ENCODE data around the gene CFDP1. TPM values are rescaled to one million over a fixed set of nuclear protein-coding genes. Genes with fewer than 3 reads are reported as not detected.

Gene CFDP1
- total RNA-seq, 1 donor = 41.3 TPM

DNA sequence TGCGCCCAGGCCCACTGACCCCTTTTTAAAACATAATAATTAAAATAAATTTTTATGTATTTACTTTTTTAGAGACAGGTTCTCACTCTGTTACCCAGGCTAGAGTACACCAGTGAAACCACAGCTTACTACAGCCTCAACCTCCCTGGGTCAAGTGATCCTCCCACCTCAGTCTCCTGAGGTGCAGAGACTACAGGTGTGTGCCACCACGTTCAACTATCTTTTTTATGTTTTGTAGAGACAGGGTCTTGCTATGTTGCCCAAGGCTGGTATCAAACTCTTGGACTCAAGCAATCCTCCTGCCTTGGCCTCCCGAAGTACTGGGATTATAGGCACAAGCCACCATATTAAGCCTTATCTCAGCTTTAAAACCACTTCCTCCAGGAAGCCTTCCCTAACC, 125.8 kb downstream of the CFDP1 start:
- Histone ChIP-seq H3K4me2 (ENCODE audit: insufficient read depth, low read length) (no peak overlapping the region), H3K27ac (ENCODE audit: low read depth, low read length) (no peak overlapping the region), H3K79me2 (ENCODE audit: insufficient read depth, low read length) (peaks cover 2% of the 10 kb centered on the region), H3K27me3 (ENCODE audit: insufficient read depth, low read length) (no peaks in the 10 kb centered on the region), H3K4me3 (ENCODE audit: insufficient read depth, low read length) (no peak overlapping the region), H3K4me1 (ENCODE audit: insufficient read depth, low read length) (peaks cover 38% of the 10 kb centered on the region), H4K20me1 (ENCODE audit: insufficient read depth, low read length) (no peaks in the 10 kb centered on the region), H2AFZ (ENCODE audit: low read length) (no peak overlapping the region), H3K9me3 (ENCODE audit: low read depth, low read length) (no peaks in the 10 kb centered on the region), H3K36me3 (ENCODE audit: insufficient read depth, low read length) (peaks cover 5% of the 10 kb centered on the region)
- no peak for DNase-seq (ENCODE audit: insufficient read length, low spot score, missing footprints)
- TF ChIP-seq, protein P1, sequence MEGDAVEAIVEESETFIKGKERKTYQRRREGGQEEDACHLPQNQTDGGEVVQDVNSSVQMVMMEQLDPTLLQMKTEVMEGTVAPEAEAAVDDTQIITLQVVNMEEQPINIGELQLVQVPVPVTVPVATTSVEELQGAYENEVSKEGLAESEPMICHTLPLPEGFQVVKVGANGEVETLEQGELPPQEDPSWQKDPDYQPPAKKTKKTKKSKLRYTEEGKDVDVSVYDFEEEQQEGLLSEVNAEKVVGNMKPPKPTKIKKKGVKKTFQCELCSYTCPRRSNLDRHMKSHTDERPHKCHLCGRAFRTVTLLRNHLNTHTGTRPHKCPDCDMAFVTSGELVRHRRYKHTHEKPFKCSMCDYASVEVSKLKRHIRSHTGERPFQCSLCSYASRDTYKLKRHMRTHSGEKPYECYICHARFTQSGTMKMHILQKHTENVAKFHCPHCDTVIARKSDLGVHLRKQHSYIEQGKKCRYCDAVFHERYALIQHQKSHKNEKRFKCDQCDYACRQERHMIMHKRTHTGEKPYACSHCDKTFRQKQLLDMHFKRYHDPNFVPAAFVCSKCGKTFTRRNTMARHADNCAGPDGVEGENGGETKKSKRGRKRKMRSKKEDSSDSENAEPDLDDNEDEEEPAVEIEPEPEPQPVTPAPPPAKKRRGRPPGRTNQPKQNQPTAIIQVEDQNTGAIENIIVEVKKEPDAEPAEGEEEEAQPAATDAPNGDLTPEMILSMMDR (IDR thresholded peaks at IDR 0.05; ENCODE audit: extremely low read depth, low read depth, low read length) = no peak

DNA sequence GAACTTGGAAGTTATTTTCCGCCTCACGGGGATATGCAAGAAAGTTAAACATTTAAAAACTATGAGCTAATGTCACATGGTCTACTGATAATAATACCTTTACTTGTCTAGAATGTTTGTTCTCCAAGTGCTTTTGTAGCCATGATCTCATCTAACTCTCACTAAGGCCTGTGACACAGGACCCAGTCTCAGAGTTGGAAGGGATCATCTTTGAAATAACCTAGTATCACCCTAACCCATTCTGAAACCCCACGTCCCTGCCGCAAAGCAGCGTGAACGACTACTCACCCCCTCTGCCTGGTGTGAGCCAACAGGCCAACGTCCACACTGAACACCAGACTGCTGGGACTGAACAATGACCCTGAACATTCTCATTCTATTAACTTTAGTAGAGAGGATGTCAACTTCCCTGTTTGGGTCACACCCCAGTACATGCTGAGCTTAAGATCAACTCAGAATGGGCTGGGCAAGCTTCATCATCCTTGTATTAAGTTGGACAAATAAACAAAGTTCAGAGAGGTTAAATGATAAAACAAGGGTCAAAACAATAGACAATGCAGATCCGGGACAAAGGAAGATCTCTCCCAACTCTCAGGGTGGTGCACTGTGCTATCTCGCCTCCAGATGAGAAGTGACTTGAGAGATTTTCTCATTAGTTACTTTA, 127.1 kb downstream of the CFDP1 start:
- TF ChIP-seq, protein P1 (IDR thresholded peaks at IDR 0.05; ENCODE audit: extremely low read depth, low read depth, low read length) = no peak
- Histone ChIP-seq H2AFZ (ENCODE audit: low read length) (no peak overlapping the region), H3K4me3 (ENCODE audit: insufficient read depth, low read length) (no peak overlapping the region)

DNA sequence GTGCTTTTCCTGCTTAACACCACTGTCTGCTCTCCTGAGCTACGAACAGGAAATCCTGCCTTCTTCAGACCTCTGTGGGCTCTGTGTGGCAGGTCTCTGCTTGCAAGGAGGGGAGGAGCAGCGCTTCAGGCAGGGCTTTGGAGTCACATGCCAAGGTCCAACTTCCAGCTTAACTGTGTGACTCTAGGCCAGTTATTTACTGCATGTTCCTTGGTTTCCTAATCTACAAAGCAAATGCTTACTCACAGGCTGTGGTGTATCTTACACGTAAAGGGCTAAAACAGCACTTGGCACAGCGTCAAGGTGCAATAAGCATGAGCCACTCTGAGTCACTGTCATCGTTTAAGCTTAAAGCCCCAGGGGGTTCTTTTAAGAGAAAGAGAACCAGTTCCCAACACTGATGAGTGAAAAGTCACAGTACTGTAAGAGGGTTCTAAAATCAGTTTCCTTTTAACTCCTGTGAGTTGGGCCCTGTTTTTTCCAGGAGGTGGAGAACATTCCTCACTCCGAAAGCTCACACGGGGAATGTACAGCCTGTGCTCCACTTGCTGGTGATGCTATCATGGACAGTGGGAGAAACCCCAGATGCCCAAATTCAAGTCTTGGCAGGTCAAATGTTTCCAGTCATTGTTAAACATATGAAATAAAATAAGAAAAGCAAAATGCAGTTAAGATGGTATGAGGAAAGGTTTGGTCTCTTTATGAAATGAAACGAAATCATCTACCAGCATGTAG, 127.8 kb downstream of the CFDP1 start:
- Histone ChIP-seq H3K36me3 (ENCODE audit: insufficient read depth, low read length) (peaks cover 8% of the 10 kb centered on the region), H4K20me1 (ENCODE audit: insufficient read depth, low read length) (no peaks in the 10 kb centered on the region), H2AFZ (ENCODE audit: low read length) (no peak overlapping the region), H3K9me3 (ENCODE audit: low read depth, low read length) (no peaks in the 10 kb centered on the region), H3K27ac (ENCODE audit: low read depth, low read length) (peak overlapping the region; percentile 97), H3K4me1 (ENCODE audit: insufficient read depth, low read length) (peaks cover 28% of the 10 kb centered on the region), H3K4me3 (ENCODE audit: insufficient read depth, low read length) (peak overlapping the region; percentile 3), H3K27me3 (ENCODE audit: insufficient read depth, low read length) (no peaks in the 10 kb centered on the region), H3K79me2 (ENCODE audit: insufficient read depth, low read length) (peaks cover 2% of the 10 kb centered on the region), H3K4me2 (ENCODE audit: insufficient read depth, low read length) (peak overlapping the region; percentile 63)
- peak; percentile 96 for DNase-seq (ENCODE audit: insufficient read length, low spot score, missing footprints)
- TF ChIP-seq, protein P1 (IDR thresholded peaks at IDR 0.05; ENCODE audit: extremely low read depth, low read depth, low read length) = no peak

More for the DNA sequence above, 127.1 kb downstream of the CFDP1 start:
- DNase-seq (ENCODE audit: insufficient read length, low spot score, missing footprints) = peak; percentile 71
- H3K36me3 ChIP-seq (ENCODE audit: insufficient read depth, low read length) = peaks cover 8% of the 10 kb centered on the region
- H3K27ac ChIP-seq (ENCODE audit: low read depth, low read length) = peak overlapping the region; percentile 97
- peak overlapping the region; percentile 63 for H3K4me2 ChIP-seq (ENCODE audit: insufficient read depth, low read length)
- no peaks in the 10 kb centered on the region for H3K9me3 ChIP-seq (ENCODE audit: low read depth, low read length)
- peaks cover 30% of the 10 kb centered on the region for H3K4me1 ChIP-seq (ENCODE audit: insufficient read depth, low read length)
- H4K20me1 ChIP-seq (ENCODE audit: insufficient read depth, low read length) = no peaks in the 10 kb centered on the region
- H3K79me2 ChIP-seq (ENCODE audit: insufficient read depth, low read length) = peaks cover 2% of the 10 kb centered on the region
- H3K27me3 ChIP-seq (ENCODE audit: insufficient read depth, low read length) = no peaks in the 10 kb centered on the region

Data from osteoblast (primary cell).